Tibial nerve (tissue), 4 donors: ENCODE results near the gene SEC23A.

Experiments used
- CTCF ChIP-seq, 5 experiments: fragments of 200-600 bp in 3 of 5; fragments of 450-650 bp in 2 of 5; sonication (generic) in 3 of 5; IDR thresholded peaks; one replicate each; pipeline ENCODE4 v1.5.1; 2016 to 2019; ENCODE audit warnings: antibody characterized with exemption in 5 of 5, mild to moderate bottlenecking in 3 of 5, moderate library complexity in 2 of 5
- EP300 ChIP-seq, 2 donors: sonication (generic); formaldehyde crosslinking; IDR thresholded peaks; one replicate each; pipeline ENCODE4 v1.6.1; 2017; ENCODE audit warnings: antibody characterized with exemption in 2 of 2, mild to moderate bottlenecking in 1 of 2

- TF ChIP-seq CTCF (IDR thresholded peaks at IDR 0.05) (no peak), EP300 (IDR thresholded peaks at IDR 0.05) (no peak)
These were observed 120.2 kb downstream of the SEC23A start for GRCh38 chr14:38982837-38983236.
